Heart left ventricle (tissue), 13 donors: ENCODE measurements around the gene PPA1.

Experiments used
- POLR2A ChIP-seq, 2 donors: fragments of 450-650 bp; IDR thresholded peaks; one replicate each; pipeline ENCODE4 v1.6.1; 2017; ENCODE audit warnings: antibody characterized with exemption in 2 of 2, mild to moderate bottlenecking in 2 of 2, moderate library complexity in 2 of 2
- TF ChIP-seq, protein P1 (sequence below), 12 donors: fragments of 200-600 bp; sonication (generic) in 4 of 12; IDR thresholded peaks; one replicate each; pipeline versions ENCODE4 v1.5.0 to v1.8.0; 2018 to 2022; ENCODE audit warnings: antibody characterized with exemption in 12 of 12, mild to moderate bottlenecking in 5 of 12
- donor health status: ischemic (EF 13 %, LVEDD 7.1; RV severe dilation, severe dysfunction).
- donor health status: DM: no; HTN: yes; CAD: no.
- donor health status: DM: no; HTN: no; CAD: no.
- donor health status: ischemic (EF 25% LVEDD 6.9; RV normal size, moderate dysfunction).
- donor health status: ischemic (EF 25% LVEDD 5.7; RV mildly dilated, moderate dysfunction).
- donor health status: ischemic (EF 35%, LVEDD 5.7; RV mildly dilated, moderate dysfunction).
- donor health status: nonischemic (EF 11% LVEDD 7.7; RV severe dilation, severe dysfunction).
- donor health status: DM: yes; HTN: yes; CAD: no.
- donor health status: PGD.
- donor health status: ischemic (EF 29% LVEDD 5.4; RV normal size, mild dysfunction).
- donor health status: nonischemic (EF 23%, LVEDD 6.1; RV moderate dilation, normal function).

DNA sequence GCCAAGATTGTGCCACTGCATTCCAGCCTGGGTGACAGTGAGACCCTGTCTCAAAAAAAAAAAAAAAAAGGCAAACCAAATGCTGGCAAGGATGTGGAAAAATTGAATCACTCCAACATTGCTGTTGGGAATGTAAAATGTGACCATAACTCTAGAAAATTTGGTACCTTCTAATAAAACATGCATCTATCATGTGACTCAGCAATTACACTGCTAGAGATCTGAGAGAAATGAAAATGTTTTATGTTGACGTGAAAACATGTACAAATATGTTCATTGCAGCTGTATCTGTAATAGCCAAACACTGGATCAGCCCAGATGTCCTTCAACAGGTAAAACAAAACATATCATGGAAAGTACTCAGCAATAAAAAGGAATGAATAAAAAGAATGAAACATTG is 32.1 kb downstream of the PPA1 start:
- TF ChIP-seq POLR2A (IDR thresholded peaks at IDR 0.05), result no peak
- TF ChIP-seq, protein P1, sequence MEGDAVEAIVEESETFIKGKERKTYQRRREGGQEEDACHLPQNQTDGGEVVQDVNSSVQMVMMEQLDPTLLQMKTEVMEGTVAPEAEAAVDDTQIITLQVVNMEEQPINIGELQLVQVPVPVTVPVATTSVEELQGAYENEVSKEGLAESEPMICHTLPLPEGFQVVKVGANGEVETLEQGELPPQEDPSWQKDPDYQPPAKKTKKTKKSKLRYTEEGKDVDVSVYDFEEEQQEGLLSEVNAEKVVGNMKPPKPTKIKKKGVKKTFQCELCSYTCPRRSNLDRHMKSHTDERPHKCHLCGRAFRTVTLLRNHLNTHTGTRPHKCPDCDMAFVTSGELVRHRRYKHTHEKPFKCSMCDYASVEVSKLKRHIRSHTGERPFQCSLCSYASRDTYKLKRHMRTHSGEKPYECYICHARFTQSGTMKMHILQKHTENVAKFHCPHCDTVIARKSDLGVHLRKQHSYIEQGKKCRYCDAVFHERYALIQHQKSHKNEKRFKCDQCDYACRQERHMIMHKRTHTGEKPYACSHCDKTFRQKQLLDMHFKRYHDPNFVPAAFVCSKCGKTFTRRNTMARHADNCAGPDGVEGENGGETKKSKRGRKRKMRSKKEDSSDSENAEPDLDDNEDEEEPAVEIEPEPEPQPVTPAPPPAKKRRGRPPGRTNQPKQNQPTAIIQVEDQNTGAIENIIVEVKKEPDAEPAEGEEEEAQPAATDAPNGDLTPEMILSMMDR (IDR thresholded peaks at IDR 0.05), result no peak
